Endothelial cell of umbilical vein (primary cell): ENCODE measurements around the gene OR2H2. TPM values are rescaled to one million over a fixed set of nuclear protein-coding genes. Genes with fewer than 3 reads are reported as not detected.

Experiments
- BruUV-seq: library from RNA; stranded (reverse); fragments of 400-500 nt; replicated peaks from 2 replicates; lab custom pipeline; 2021; lab: Mats Ljungman, UMichigan
- CTCF ChIA-PET: fragments of 300-600, 350-600 bp; sonication (Branson Sonifier 250); formaldehyde crosslinking; loops from one replicate; lab custom pipeline; 2021; ENCODE audit warnings: antibody characterized with exemption, inconsistent platforms; lab: Charles Lee
- POLR2A ChIA-PET: fragments of 300-600, 350-600 bp; sonication (Branson Sonifier 250); formaldehyde crosslinking; loops from one replicate; lab custom pipeline; 2021; ENCODE audit warnings: antibody characterized with exemption, inconsistent platforms; lab: Charles Lee
- DNase-seq: peaks from one replicate; pipeline ENCODE4 v3.0.0-alpha.2; 2011; ENCODE audit warnings: low read depth, low spot score
- FAIRE-seq: peaks from 2 replicates; lab custom pipeline; 2011; peaks lifted over from hg19 to GRCh38; lab: Jason Lieb, UNC
- H2AFZ ChIP-seq: 2 replicates; pipeline ENCODE4 v1.6.0; 2012; ENCODE audit warnings: low read depth, low read length, control low read depth, inconsistent platforms
- H3K27ac ChIP-seq: 2 replicates; pipeline ENCODE4 v1.5.1; 2011; ENCODE audit warnings: low read depth, mild to moderate bottlenecking, control low read depth, low read length, moderate library complexity; ENCODE audit not compliant: insufficient read depth
- H3K27me3 ChIP-seq, 2 experiments: 2 replicates each; pipeline versions ENCODE4 v1.6.0 to v1.6.1; 2011; ENCODE audit warnings: low read length in 2 of 2, mixed read lengths in 1 of 2; ENCODE audit not compliant: control insufficient read depth in 2 of 2, insufficient read depth in 2 of 2
- H3K36me3 ChIP-seq, 2 experiments: 2 replicates in 1 of 2; 3 replicates in 1 of 2; pipeline ENCODE4 v1.5.1; 2011; ENCODE audit warnings: low read length in 2 of 2, mild to moderate bottlenecking in 1 of 2, moderate library complexity in 1 of 2; ENCODE audit not compliant: control insufficient read depth in 2 of 2, insufficient read depth in 2 of 2; ENCODE audit errors: extremely low read depth in 1 of 2
- H3K4me1 ChIP-seq: 3 replicates; pipeline ENCODE4 v1.5.1; 2011; ENCODE audit warnings: mild to moderate bottlenecking, low read length; ENCODE audit not compliant: control insufficient read depth, insufficient read depth; ENCODE audit errors: extremely low read depth
- H3K4me2 ChIP-seq: 2 replicates; pipeline ENCODE4 v1.6.1; 2011; ENCODE audit warnings: low read length, control low read depth, mixed read lengths; ENCODE audit not compliant: insufficient read depth
- H3K4me3 ChIP-seq, 3 experiments: fragments of 200-600 bp in 1 of 3; sonication (generic), shearing (Covaris generic) in 1 of 3; replicated peaks in 1 of 3; 2 replicates each; pipeline ENCODE4 v1.5.1; 2011 to 2016; ENCODE audit warnings: control low read depth in 3 of 3, low read length in 3 of 3, mild to moderate bottlenecking in 2 of 3, inconsistent platforms in 1 of 3, low read depth in 1 of 3, moderate library complexity in 1 of 3; ENCODE audit not compliant: insufficient read depth in 1 of 3
- H3K79me2 ChIP-seq: 2 replicates; pipeline ENCODE4 v1.6.0; 2012; ENCODE audit warnings: low read length, inconsistent platforms; ENCODE audit not compliant: control insufficient read depth, insufficient read depth
- H3K9ac ChIP-seq: replicated peaks from 2 replicates; pipeline ENCODE3; 2011; ENCODE audit warnings: low read length, control low read depth; ENCODE audit not compliant: insufficient read depth; ENCODE audit errors: extremely low read depth
- H3K9me1 ChIP-seq: replicated peaks from 3 replicates; pipeline ENCODE4 v1.6.0; 2011; ENCODE audit warnings: mild to moderate bottlenecking, low read length; ENCODE audit not compliant: control insufficient read depth, insufficient read depth; ENCODE audit errors: extremely low read depth
- H3K9me3 ChIP-seq: replicated peaks from 2 replicates; pipeline ENCODE4 v1.5.1; 2012; ENCODE audit warnings: low read length, inconsistent platforms; ENCODE audit not compliant: control insufficient read depth, insufficient read depth
- H4K20me1 ChIP-seq: replicated peaks from 2 replicates; pipeline ENCODE3; 2011; ENCODE audit warnings: mild to moderate bottlenecking, low read length; ENCODE audit not compliant: control insufficient read depth, insufficient read depth; ENCODE audit errors: extremely low read depth
- CTCF ChIP-seq, 2 donors: IDR thresholded peaks; 1 replicate in 1 of 2; 2 replicates in 1 of 2; pipeline ENCODE4 v1.5.1; 2011; ENCODE audit warnings: low read length in 2 of 2, mild to moderate bottlenecking in 2 of 2, moderate library complexity in 2 of 2, control low read depth in 1 of 2, inconsistent platforms in 1 of 2, low read depth in 1 of 2; ENCODE audit not compliant: insufficient read depth in 1 of 2; ENCODE audit errors: extremely low read depth in 1 of 2
- EZH2 ChIP-seq: IDR thresholded peaks from 2 replicates; pipeline ENCODE4 v1.6.1; 2012; ENCODE audit warnings: borderline replicate concordance, low read depth, mild to moderate bottlenecking, moderate library complexity, low read length, inconsistent platforms; ENCODE audit not compliant: severe bottlenecking
- FOS ChIP-seq: IDR thresholded peaks from 2 replicates; pipeline ENCODE4 v1.6.1; 2011; ENCODE audit warnings: mild to moderate bottlenecking, low read length, moderate library complexity, borderline replicate concordance; ENCODE audit not compliant: insufficient read depth
- GATA2 ChIP-seq: IDR thresholded peaks from 2 replicates; pipeline ENCODE4 v1.7.0; 2011; ENCODE audit warnings: low read depth, mild to moderate bottlenecking, moderate library complexity, mixed read lengths, low read length; ENCODE audit not compliant: insufficient read length, insufficient read depth
- JUN ChIP-seq: IDR thresholded peaks from 2 replicates; pipeline ENCODE4 v1.6.1; 2011; ENCODE audit warnings: borderline replicate concordance, low read depth; ENCODE audit not compliant: insufficient read length, insufficient read depth
- MAX ChIP-seq: IDR thresholded peaks from 2 replicates; pipeline ENCODE4 v1.6.1; 2011; ENCODE audit not compliant: insufficient read depth, insufficient read length
- MYC ChIP-seq: IDR thresholded peaks from one replicate; pipeline ENCODE4 v1.6.1; 2011; ENCODE audit warnings: mild to moderate bottlenecking, low read depth, low read length
- POLR2A ChIP-seq: IDR thresholded peaks from 2 replicates; pipeline ENCODE4 v1.6.1; 2012; ENCODE audit warnings: low read depth, mild to moderate bottlenecking, control low read depth, low read length
- POLR2AphosphoS5 ChIP-seq: IDR thresholded peaks from 2 replicates; pipeline ENCODE4 v1.6.1; 2012; ENCODE audit warnings: low read depth, mild to moderate bottlenecking, control low read depth, low read length, moderate library complexity; ENCODE audit not compliant: insufficient read depth
- dilution Hi-C: fragments of 300-500 bp; cut with MboI; formaldehyde crosslinking; loops from one replicate; pipeline ENCODE4 v1.15.0; 2019; ENCODE audit warnings: low sequenced_read_pairs; ENCODE audit not compliant: extremely low pct_ligation_motif_present
- intact Hi-C: fragments of 100-400 bp; cut with micrococcal nuclease; formaldehyde crosslinking; loops from one replicate; pipeline ENCODE4 v1.10.0; 2022
- polyA plus RNA-seq, 4 experiments: library from polyadenylated mRNA; depleted of rRNA in 3 of 4; stranded (reverse) in 3 of 4; unstranded in 1 of 4; fragments of >200 nt; gene quantifications; 2 replicates each; pipeline versions ENCODE4 v1.2.1 to v1.2.3, GENCODE V29; 2011 to 2012; ENCODE audit warnings: missing spikeins in 1 of 4
- total RNA-seq: library from RNA; stranded (reverse); gene quantifications from 2 replicates; pipeline ENCODE4 v1.2.3, GENCODE V29; 2021

OR2H2 gene
- total and polyA plus RNA-seq, 2 donors (not counting 3 experiments of a cell fraction or from before 2014, with no cell fraction given), result not detected

GRCh38 chr6:29603930-29604329, 19.0 kb downstream of the OR2H2 start:
- H3K27me3 ChIP-seq, result no peaks in the 10 kb centered on the region
- no peaks in the 10 kb centered on the region for H3K79me2 ChIP-seq
- H4K20me1 ChIP-seq, result no peaks in the 10 kb centered on the region
- no peak overlapping the region for H3K4me2 ChIP-seq
- no peaks in the 10 kb centered on the region for H3K4me1 ChIP-seq
- H3K9ac ChIP-seq, result no peak overlapping the region
- BruUV-seq, result no TSS peak
- DNase-seq (no peak), FAIRE-seq (no peak)
- intact Hi-C loops, result no loop called here
- H2AFZ ChIP-seq, result no peak overlapping the region
- H3K9me3 ChIP-seq, result no peaks in the 10 kb centered on the region
- CTCF ChIA-PET, result interaction anchor here (1.1 kb wide), 1 partner anchor 14 kb away, joined by 3 read pairs; no protein-coding TSS in a partner anchor
- no peaks in the 10 kb centered on the region for H3K9me1 ChIP-seq
- dilution Hi-C loops, result no loop called here
- no peak for TF ChIP-seq JUN
- TF ChIP-seq MAX, result no peak
- no peak for TF ChIP-seq POLR2A
- H3K4me3 ChIP-seq, result no peak overlapping the region
- POLR2A ChIA-PET, result no interaction called here
- H3K36me3 ChIP-seq, result peaks cover 3 to 28% of the 10 kb centered on the region in 2 experiments
- no peak overlapping the region for H3K27ac ChIP-seq

GRCh38 chr6:29608131-29608530, 23.2 kb downstream of the OR2H2 start:
- intact Hi-C loops, result no loop called here
- TF ChIP-seq POLR2A (no peak), CTCF (IDR thresholded peaks at IDR 0.05; ENCODE audit: extremely low read depth in 1 of 2, insufficient read depth in 1 of 2, low read depth in 1 of 2, low read length in 2 of 2) (no peak), MAX (no peak), POLR2AphosphoS5 (no peak), MYC (no peak), GATA2 (no peak), EZH2 (no peak), JUN (no peak), FOS (no peak)
- no peaks in the 10 kb centered on the region for H3K9me1 ChIP-seq
- H3K9ac ChIP-seq, result no peak overlapping the region
- ChIA-PET POLR2A (no interaction called here), CTCF (no interaction called here)
- no peaks in the 10 kb centered on the region for H3K79me2 ChIP-seq
- H3K27me3 ChIP-seq, result no peaks in the 10 kb centered on the region
- H2AFZ ChIP-seq, result no peak overlapping the region
- H3K36me3 ChIP-seq, result peaks cover 15 to 36% of the 10 kb centered on the region in 2 experiments
- DNase-seq (no peak), FAIRE-seq (no peak)
- H3K4me3 ChIP-seq, result no peak overlapping the region
- no peak overlapping the region for H3K27ac ChIP-seq
- no peak overlapping the region for H3K4me2 ChIP-seq
- no peaks in the 10 kb centered on the region for H3K4me1 ChIP-seq
- dilution Hi-C loops, result no loop called here
- BruUV-seq, result no TSS peak
- H3K9me3 ChIP-seq, result no peaks in the 10 kb centered on the region
- no peaks in the 10 kb centered on the region for H4K20me1 ChIP-seq
